ENCODE measurements around the gene NT5DC1. TPM values are rescaled to one million over a fixed set of nuclear protein-coding genes. Genes with fewer than 3 reads are reported as not detected.

Gene NT5DC1
- total and polyA plus RNA-seq, 7 experiments from 2014 or later: 30.5 to 53.4 (median 45.8) TPM

- peak in 1 of 9 donors; percentile 29 for DNase-seq
- Mint-ChIP-seq H3K4me3 (peak overlapping the region; percentile 96 to 100 (median 98)), H3K36me3 (peaks cover 3 to 36% (median 27%) of the 10 kb centered on the region in 5 donors), H3K9me3 (peaks cover 0 to 3% (median 0%) of the 10 kb centered on the region in 11 donors), H3K27ac (peak overlapping the region; percentile 98 to 100 (median 100)), H3K27me3 (peaks cover 0 to 6% (median 0%) of the 10 kb centered on the region in 5 donors), H3K4me1 (peaks cover 37 to 78% (median 55%) of the 10 kb centered on the region in 7 donors)
- Histone ChIP-seq H3K4me1 (ENCODE audit: control insufficient read depth in 2 of 2, insufficient read depth in 2 of 2, low read length in 2 of 2) (peaks cover 39 to 43% of the 10 kb centered on the region in 2 donors), H3K27me3 (ENCODE audit: control insufficient read depth in 2 of 2, insufficient read depth in 2 of 2, low read length in 2 of 2) (no peaks in the 10 kb centered on the region), H3K36me3 (ENCODE audit: control insufficient read depth in 2 of 3, insufficient read depth in 3 of 3, low read length in 3 of 3) (peaks cover 4 to 13% (median 9%) of the 10 kb centered on the region in 3 experiments), H3K9me3 (ENCODE audit: control insufficient read depth in 2 of 3, low read length in 3 of 3) (no peaks in the 10 kb centered on the region), H3K27ac (ENCODE audit: low read depth, low read length) (peak overlapping the region; percentile 99), H3K4me3 (ENCODE audit: low read length) (peak overlapping the region; percentile 86)
- intact Hi-C loops (cut with micrococcal nuclease): loop anchor here (1.0 to 10.0 kb wide), 14 partner anchors 11 to 1396 kb away; partner anchors contain the start of genes KPNA5 (in 2 of the 2), NT5DC1 (in 2 of the 2), RWDD1 (in 2 of the 2) and TSPYL4 (in 2 of the 2)
- ATAC-seq: no peak
- ChIA-PET CTCF (interaction anchor here (0.8 to 2.3 kb wide), 3 partner anchors 9 to 391 kb away, joined by 3 to 10 read pairs (median 3); no protein-coding TSS in a partner anchor), POLR2A (interaction anchor here (0.7 to 5.4 kb wide), 14 partner anchors 9 to 1233 kb away, joined by 3 to 70 read pairs (median 7); partner anchors contain the start of genes KPNA5, NT5DC1, RWDD1 and TSPYL4)
Observed at GRCh38 chr6:116278854-116279231, 178.2 kb downstream of the NT5DC1 start.

- H3K9me3 Mint-ChIP-seq: peaks cover 0 to 3% (median 0%) of the 10 kb centered on the region in 11 donors
- H3K27ac Mint-ChIP-seq: peak within 1 kb of the TSS; percentile 98 to 100 (median 100)
- H3K4me3 Mint-ChIP-seq: peak within 1 kb of the TSS; percentile 96 to 100 (median 98)
- Histone ChIP-seq H3K27me3 (ENCODE audit: control insufficient read depth in 2 of 2, insufficient read depth in 2 of 2, low read length in 2 of 2) (no peaks in the 10 kb centered on the region), H3K4me1 (ENCODE audit: control insufficient read depth in 2 of 2, insufficient read depth in 2 of 2, low read length in 2 of 2) (peaks cover 39 to 43% of the 10 kb centered on the region in 2 donors), H3K36me3 (ENCODE audit: control insufficient read depth in 2 of 3, insufficient read depth in 3 of 3, low read length in 3 of 3) (peaks cover 4 to 13% (median 9%) of the 10 kb centered on the region in 3 experiments), H3K27ac (ENCODE audit: low read depth, low read length) (peak within 1 kb of the TSS; percentile 99), H3K4me3 (ENCODE audit: low read length) (peak within 1 kb of the TSS; percentile 86), H3K9me3 (ENCODE audit: control insufficient read depth in 2 of 3, low read length in 3 of 3) (no peaks in the 10 kb centered on the region)
- H3K36me3 Mint-ChIP-seq: peaks cover 3 to 35% (median 27%) of the 10 kb centered on the region in 5 donors
- H3K4me1 Mint-ChIP-seq: peaks cover 37 to 73% (median 54%) of the 10 kb centered on the region in 7 donors
- peak; percentile 92 for ATAC-seq
- intact Hi-C loops (cut with micrococcal nuclease): loop anchor here (1.0 to 10.0 kb wide), 16 partner anchors 11 to 1395 kb away; partner anchors contain the start of genes CALHM6 (in 2 of the 2), GOPC (in 2 of the 2), KPNA5 (in 2 of the 2) and NT5DC1 (in 2 of the 2)
- ChIA-PET CTCF (interaction anchor here (0.8 to 2.3 kb wide), 6 partner anchors 8 to 390 kb away, joined by 3 to 10 read pairs (median 3); no protein-coding TSS in a partner anchor), POLR2A (interaction anchor here (0.7 to 5.4 kb wide), 17 partner anchors 8 to 402 kb away, joined by 3 to 70 read pairs (median 6); partner anchors contain the start of genes CALHM6, KPNA5, NT5DC1 and RWDD1)
- DNase-seq: peak; percentile 85 to 98 (median 96)
- peaks cover 0 to 6% (median 0%) of the 10 kb centered on the region in 5 donors for H3K27me3 Mint-ChIP-seq
Observed at GRCh38 chr6:116279232-116280160, 178.8 kb downstream of the NT5DC1 start, which contains the start of gene TSPYL1. TSPYL1 (minus strand) TSS chr6:116279930; CDS start chr6:116279830, 100 bp downstream.

GRCh38 chr6:116280161-116280932 is 179.7 kb downstream of the NT5DC1 start:
- H3K27ac ChIP-seq (ENCODE audit: low read depth, low read length): peak overlapping the region; percentile 99
- no peaks in the 10 kb centered on the region for H3K9me3 ChIP-seq (ENCODE audit: control insufficient read depth in 2 of 3, low read length in 3 of 3)
- peak overlapping the region; percentile 86 for H3K4me3 ChIP-seq (ENCODE audit: low read length)
- H3K27me3 Mint-ChIP-seq: peaks cover 0 to 10% (median 0%) of the 10 kb centered on the region in 5 donors
- POLR2A ChIA-PET: interaction anchor here (0.7 to 5.4 kb wide), 15 partner anchors 8 to 401 kb away, joined by 3 to 70 read pairs (median 6); partner anchors contain the start of genes CALHM6, KPNA5, NT5DC1 and RWDD1
- H3K4me1 ChIP-seq (ENCODE audit: control insufficient read depth in 2 of 2, insufficient read depth in 2 of 2, low read length in 2 of 2): peaks cover 34 to 39% of the 10 kb centered on the region in 2 donors
- peaks cover 0 to 3% (median 0%) of the 10 kb centered on the region in 11 donors for H3K9me3 Mint-ChIP-seq
- peaks cover 4 to 13% (median 9%) of the 10 kb centered on the region in 3 experiments for H3K36me3 ChIP-seq (ENCODE audit: control insufficient read depth in 2 of 3, insufficient read depth in 3 of 3, low read length in 3 of 3)
- DNase-seq (peak in 1 of 9 donors; percentile 33), ATAC-seq (no peak)
- H3K4me3 Mint-ChIP-seq: peak overlapping the region; percentile 96 to 100 (median 98)
- CTCF ChIA-PET: interaction anchor here (0.6 to 2.3 kb wide), 7 partner anchors 7 to 283 kb away, joined by 3 to 10 read pairs (median 3); no protein-coding TSS in a partner anchor
- H3K27me3 ChIP-seq (ENCODE audit: control insufficient read depth in 2 of 2, insufficient read depth in 2 of 2, low read length in 2 of 2): no peaks in the 10 kb centered on the region
- intact Hi-C loops (cut with micrococcal nuclease): loop anchor here (2.0 to 5.0 kb wide), 2 partner anchors 182 to 1322 kb away; partner anchors contain the start of genes CALHM6 (in 1 of the 2) and GOPC (in 1 of the 2)
- H3K36me3 Mint-ChIP-seq: peaks cover 3 to 31% (median 24%) of the 10 kb centered on the region in 5 donors
- peaks cover 37 to 64% (median 46%) of the 10 kb centered on the region in 7 donors for H3K4me1 Mint-ChIP-seq
- peak overlapping the region; percentile 98 to 100 (median 100) for H3K27ac Mint-ChIP-seq

GRCh38 chr6:116280933-116281316 is 180.3 kb downstream of the NT5DC1 start:
- intact Hi-C loops (cut with micrococcal nuclease): loop anchor here (2.0 to 5.0 kb wide), 2 partner anchors 181 to 1322 kb away; partner anchors contain the start of genes CALHM6 (in 1 of the 2) and GOPC (in 1 of the 2)
- H3K4me3 Mint-ChIP-seq: peak overlapping the region; percentile 30 to 100 (median 97)
- POLR2A ChIA-PET: interaction anchor here (1.7 to 5.4 kb wide), 7 partner anchors 7 to 401 kb away, joined by 6 to 70 read pairs (median 20); partner anchors contain the start of genes KPNA5, NT5DC1, RWDD1 and TSPYL4
- Histone ChIP-seq H3K36me3 (ENCODE audit: control insufficient read depth in 2 of 3, insufficient read depth in 3 of 3, low read length in 3 of 3) (peaks cover 4 to 13% (median 9%) of the 10 kb centered on the region in 3 experiments), H3K27me3 (ENCODE audit: control insufficient read depth in 2 of 2, insufficient read depth in 2 of 2, low read length in 2 of 2) (no peaks in the 10 kb centered on the region), H3K4me3 (ENCODE audit: low read length) (peak overlapping the region; percentile 86), H3K9me3 (ENCODE audit: control insufficient read depth in 2 of 3, low read length in 3 of 3) (no peaks in the 10 kb centered on the region), H3K27ac (ENCODE audit: low read depth, low read length) (peak overlapping the region; percentile 99), H3K4me1 (ENCODE audit: control insufficient read depth in 2 of 2, insufficient read depth in 2 of 2, low read length in 2 of 2) (peaks cover 30 to 33% of the 10 kb centered on the region in 2 donors)
- peaks cover 34 to 58% (median 41%) of the 10 kb centered on the region in 7 donors for H3K4me1 Mint-ChIP-seq
- H3K36me3 Mint-ChIP-seq: peaks cover 3 to 27% (median 24%) of the 10 kb centered on the region in 5 donors
- no peak for ATAC-seq
- peaks cover 0 to 16% (median 0%) of the 10 kb centered on the region in 5 donors for H3K27me3 Mint-ChIP-seq
- peaks cover 0 to 3% (median 0%) of the 10 kb centered on the region in 11 donors for H3K9me3 Mint-ChIP-seq
- CTCF ChIA-PET: interaction anchor here (0.6 to 1.6 kb wide), 4 partner anchors 12 to 280 kb away, joined by 3 to 7 read pairs (median 4); no protein-coding TSS in a partner anchor
- peak overlapping the region in 8 of 9 donors; percentile 98 to 100 (median 100) for H3K27ac Mint-ChIP-seq
- DNase-seq: no peak

- peaks cover 0 to 3% (median 0%) of the 10 kb centered on the region in 11 donors for H3K9me3 Mint-ChIP-seq
- ATAC-seq: no peak
- intact Hi-C loops (cut with micrococcal nuclease): loop anchor here in 1 of 2 donors (5.0 kb wide), 1 partner anchor 180 kb away; the partner anchor contains the start of gene CALHM6
- H3K4me3 Mint-ChIP-seq: no peak overlapping the region
- H3K4me1 Mint-ChIP-seq: peaks cover 21 to 41% (median 28%) of the 10 kb centered on the region in 7 donors
- Histone ChIP-seq H3K4me3 (ENCODE audit: low read length) (no peak overlapping the region), H3K4me1 (ENCODE audit: control insufficient read depth in 2 of 2, insufficient read depth in 2 of 2, low read length in 2 of 2) (peaks cover 16 to 19% of the 10 kb centered on the region in 2 donors), H3K27me3 (ENCODE audit: control insufficient read depth in 2 of 2, insufficient read depth in 2 of 2, low read length in 2 of 2) (no peaks in the 10 kb centered on the region), H3K9me3 (ENCODE audit: control insufficient read depth in 2 of 3, low read length in 3 of 3) (no peaks in the 10 kb centered on the region), H3K36me3 (ENCODE audit: control insufficient read depth in 2 of 3, insufficient read depth in 3 of 3, low read length in 3 of 3) (peaks cover 4 to 13% (median 4%) of the 10 kb centered on the region in 3 experiments), H3K27ac (ENCODE audit: low read depth, low read length) (no peak overlapping the region)
- ChIA-PET POLR2A (interaction anchor here (0.7 to 1.1 kb wide), 3 partner anchors 10 to 400 kb away, joined by 3 to 4 read pairs (median 3); partner anchors contain the start of gene TSPYL4), CTCF (interaction anchor here (0.6 to 1.0 kb wide), 2 partner anchors 10 to 14 kb away, joined by 3 to 4 read pairs; no protein-coding TSS in a partner anchor)
- DNase-seq: no peak
- peaks cover 0 to 16% (median 0%) of the 10 kb centered on the region in 5 donors for H3K27me3 Mint-ChIP-seq
- peaks cover 0 to 14% (median 11%) of the 10 kb centered on the region in 5 donors for H3K36me3 Mint-ChIP-seq
- peak overlapping the region in 2 of 9 donors; percentile 20 to 69 for H3K27ac Mint-ChIP-seq
Observed at GRCh38 chr6:116282698-116283097, 182.0 kb downstream of the NT5DC1 start.

Measured in naive thymus-derived CD4-positive, alpha-beta T cell (primary cell).